GM12873 (cell line): ENCODE results near the gene CARMIL1.

Experiments used
- TF ChIP-seq, protein P1 (sequence below): IDR thresholded peaks from 2 replicates; pipeline ENCODE4 v1.5.1; 2012; ENCODE audit warnings: low read depth, mild to moderate bottlenecking, moderate library complexity, low read length, control low read depth; ENCODE audit not compliant: insufficient read depth; ENCODE audit errors: missing control alignments

CARMIL1 gene

DNA sequence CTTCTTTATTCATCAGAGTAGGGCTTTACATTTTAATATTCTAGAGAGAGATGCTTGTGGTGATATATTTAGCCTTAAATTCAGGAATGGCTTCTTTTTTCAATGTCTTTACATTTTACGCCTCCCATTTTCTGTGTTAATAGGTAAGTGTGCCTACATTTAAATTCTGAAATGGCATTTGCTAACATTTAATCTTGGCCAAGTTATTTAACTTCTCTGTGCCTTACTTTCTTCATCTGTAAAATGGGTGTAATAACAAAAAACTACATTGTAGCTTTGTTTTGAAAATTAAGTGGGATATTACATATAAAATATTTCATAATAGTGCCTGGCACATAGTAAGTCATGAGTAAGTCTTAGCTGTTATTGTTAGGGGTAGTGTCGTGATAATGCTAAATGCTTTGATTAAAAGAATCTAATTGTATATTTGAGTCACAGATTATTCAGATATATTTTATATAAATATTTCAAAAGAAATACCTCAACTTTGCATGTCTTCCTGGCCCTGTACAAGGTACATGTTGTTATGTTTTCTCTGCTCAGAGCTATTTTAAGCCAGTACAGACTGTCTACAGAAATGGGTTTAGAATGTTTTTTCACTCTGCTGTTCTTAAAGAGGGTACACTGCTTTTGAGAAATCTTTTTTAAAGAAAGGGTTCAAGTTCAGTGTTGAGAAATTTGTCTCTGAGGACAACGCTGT is 18.8 kb downstream of the CARMIL1 start:
- TF ChIP-seq, protein P1, sequence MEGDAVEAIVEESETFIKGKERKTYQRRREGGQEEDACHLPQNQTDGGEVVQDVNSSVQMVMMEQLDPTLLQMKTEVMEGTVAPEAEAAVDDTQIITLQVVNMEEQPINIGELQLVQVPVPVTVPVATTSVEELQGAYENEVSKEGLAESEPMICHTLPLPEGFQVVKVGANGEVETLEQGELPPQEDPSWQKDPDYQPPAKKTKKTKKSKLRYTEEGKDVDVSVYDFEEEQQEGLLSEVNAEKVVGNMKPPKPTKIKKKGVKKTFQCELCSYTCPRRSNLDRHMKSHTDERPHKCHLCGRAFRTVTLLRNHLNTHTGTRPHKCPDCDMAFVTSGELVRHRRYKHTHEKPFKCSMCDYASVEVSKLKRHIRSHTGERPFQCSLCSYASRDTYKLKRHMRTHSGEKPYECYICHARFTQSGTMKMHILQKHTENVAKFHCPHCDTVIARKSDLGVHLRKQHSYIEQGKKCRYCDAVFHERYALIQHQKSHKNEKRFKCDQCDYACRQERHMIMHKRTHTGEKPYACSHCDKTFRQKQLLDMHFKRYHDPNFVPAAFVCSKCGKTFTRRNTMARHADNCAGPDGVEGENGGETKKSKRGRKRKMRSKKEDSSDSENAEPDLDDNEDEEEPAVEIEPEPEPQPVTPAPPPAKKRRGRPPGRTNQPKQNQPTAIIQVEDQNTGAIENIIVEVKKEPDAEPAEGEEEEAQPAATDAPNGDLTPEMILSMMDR: no peak

DNA sequence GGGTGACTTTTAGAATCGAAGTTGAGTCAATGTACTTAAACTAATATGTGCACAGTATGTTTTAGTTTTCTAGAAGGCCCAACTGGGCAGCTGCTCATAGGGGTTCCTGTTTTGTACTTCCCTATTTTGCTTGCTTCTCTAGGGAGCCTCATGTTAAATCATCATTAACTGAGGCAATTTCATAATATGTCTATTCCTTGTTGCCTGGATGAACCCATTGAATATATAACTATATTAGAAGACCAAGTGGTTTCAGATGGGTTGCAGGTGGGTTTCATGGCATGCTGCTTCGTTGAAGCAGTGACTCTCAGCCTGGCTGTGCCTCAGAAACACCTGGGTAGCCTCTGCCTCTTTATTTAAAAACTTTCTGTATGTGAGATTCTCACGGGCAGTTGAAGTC is 22.2 kb downstream of the CARMIL1 start:
- TF ChIP-seq, protein P1: no peak

DNA sequence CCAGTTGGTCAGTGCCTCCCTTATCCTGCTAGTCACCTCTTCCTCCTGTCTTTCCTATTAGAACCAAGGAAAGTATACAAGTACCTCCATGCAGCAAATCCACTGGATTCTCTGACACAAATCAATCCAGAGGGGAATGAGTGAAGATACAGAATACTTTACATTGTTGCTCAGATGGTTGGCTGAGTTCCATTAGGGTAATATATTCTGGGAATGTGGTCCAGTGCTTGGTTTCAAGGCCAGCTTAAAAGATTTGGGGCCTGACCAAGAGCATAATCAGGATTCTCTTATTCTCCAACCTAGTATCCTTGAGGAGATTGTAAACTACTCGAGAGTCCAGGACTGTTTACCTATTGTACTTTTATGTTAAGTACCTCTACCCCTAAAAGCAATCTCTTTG is 23.0 kb downstream of the CARMIL1 start:
- TF ChIP-seq, protein P1: no peak

DNA sequence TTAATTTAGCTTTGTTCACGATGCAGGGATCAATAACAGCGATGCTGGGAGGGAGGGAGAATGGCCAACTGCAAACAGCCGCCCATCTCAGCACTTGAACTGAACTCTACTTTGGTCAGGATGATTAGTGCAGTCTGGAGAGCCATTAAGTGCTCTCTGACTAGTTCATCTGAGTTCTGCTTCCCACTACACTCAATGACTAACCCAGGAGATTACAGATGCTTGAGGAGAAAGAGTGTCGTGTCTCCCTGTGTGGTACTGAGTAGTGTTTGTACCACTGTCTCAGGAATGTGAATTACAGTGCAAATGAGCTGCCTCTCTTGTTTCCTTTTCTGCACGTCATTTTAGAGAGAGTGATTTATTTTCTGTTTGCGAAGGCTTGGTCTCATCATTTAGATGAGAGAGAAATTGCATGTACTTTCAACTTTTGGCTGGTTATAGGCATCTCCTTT is 23.5 kb downstream of the CARMIL1 start:
- TF ChIP-seq, protein P1: no peak

- TF ChIP-seq, protein P1: no peak
Measured at GRCh38 chr6:25303254-25303653, 24.1 kb downstream of the CARMIL1 start.

DNA sequence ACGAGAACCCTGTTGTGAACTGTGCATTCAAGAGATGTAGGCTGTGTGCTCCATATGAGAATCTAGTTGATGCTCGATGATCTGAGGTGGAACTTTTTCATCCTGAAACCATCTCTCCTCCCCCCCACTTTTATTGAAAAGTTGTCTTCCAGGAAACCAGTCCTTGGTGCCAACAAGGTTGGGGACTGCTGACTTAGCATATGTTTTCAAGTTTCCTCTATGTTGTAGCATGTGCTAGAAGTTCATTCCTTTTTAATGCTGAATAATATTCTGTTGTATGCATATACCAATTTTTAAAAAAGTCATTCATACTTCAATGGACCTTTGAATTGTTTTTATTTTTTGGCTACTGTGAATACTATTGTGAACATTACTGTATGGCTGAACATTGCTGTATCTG is 27.2 kb downstream of the CARMIL1 start:
- TF ChIP-seq, protein P1: no peak

DNA sequence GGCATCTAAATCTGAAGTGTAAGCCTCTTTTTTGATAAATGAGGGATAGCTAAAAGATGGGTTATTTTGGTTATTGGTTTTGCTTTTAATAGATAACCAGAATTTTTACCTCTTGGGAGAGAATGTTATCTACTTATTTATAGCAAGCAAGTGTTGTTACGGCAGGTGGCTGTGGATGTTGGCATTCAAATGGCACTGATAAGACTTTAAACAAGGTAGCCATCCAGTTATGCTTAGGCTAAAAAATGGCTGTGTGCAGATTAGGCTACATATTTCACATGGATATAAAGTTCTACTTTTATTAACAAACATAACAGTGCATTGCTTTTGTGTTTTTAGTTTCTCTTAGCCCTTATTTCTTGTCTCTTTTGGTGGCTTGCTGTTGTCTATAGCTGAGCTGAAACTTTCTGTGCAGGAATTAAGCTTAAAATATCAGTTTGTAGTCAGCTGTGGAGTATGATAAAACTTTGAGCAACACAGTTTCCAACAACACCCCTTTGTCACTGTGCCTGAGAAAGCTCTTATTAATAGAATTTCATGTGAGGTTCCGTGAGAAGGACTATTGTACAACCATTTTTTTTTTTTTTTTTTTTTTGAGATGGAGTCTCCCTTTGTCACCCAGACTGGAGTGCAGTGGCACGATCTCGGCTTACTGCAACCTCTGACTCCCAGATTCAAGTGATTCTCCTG is 28.8 kb downstream of the CARMIL1 start:
- TF ChIP-seq, protein P1: no peak
